SK-N-DZ (cell line): ENCODE results near the gene NDC80.

Source experiments
- small RNA-seq, 2 experiments: library from RNA; depleted of rRNA; stranded (forward); fragments of <200 nt; gene quantifications; one replicate each; pipeline ENCODE3, GENCODE V24; 2014

Gene NDC80

Small RNAs within 50 kb of the gene (small RNA-seq; reads per million reads assigned to genes)
- gene RF00019 (0 reads per million in 2 experiments), gene RF01233 (0 reads per million in 2 experiments), gene RNU6-340P (0 reads per million in 2 experiments)
